ENCODE data around the gene GBP4. TPM values are rescaled to one million over a fixed set of nuclear protein-coding genes. Genes with fewer than 3 reads are reported as not detected.

The GBP4 gene
- total RNA-seq, 4 donors from 2014 or later: 2.5 to 11.0 (median 8.7) TPM

DNA sequence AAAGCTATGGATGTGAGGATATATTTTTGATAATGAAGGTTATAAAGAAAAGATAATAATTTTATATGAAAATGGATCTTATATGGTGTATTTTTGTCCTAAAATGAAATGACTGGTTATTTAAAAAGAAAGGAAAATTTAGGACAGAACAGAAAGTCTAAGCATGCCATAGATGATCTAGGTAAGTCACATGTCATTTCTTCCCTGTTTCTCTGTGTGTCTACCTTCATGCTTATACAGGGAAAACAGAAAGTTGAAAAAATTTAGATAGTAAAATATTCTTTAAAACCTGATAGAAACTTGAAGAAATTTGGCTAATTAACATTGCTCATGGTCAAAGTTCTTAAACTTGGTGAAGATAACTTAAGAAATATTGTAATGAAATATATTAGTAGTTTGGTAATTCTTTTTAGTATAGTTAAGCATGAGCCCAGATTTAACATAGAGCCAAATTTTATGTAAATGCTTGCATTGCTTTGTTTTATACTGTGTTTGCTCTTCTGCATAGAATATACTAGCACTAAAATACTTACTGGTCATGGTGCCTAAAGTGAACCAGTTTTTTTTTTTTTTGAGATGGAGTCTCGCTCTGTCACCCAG, 12.4 kb upstream of the GBP4 start:
- Histone ChIP-seq H3K9me3 (no peaks in the 10 kb centered on the region), H3K27me3 (no peaks in the 10 kb centered on the region), H3K27ac (no peak overlapping the region), H3K4me1 (no peaks in the 10 kb centered on the region), H3K4me3 (replicated peaks in 1 of 3) (no peak overlapping the region), H3K36me3 (no peaks in the 10 kb centered on the region)
- intact Hi-C loops (cut with DNase I): no loop called here
- WGBS, 2 donors: 86 to 100% methylated on average over 1 of the region's 1 CpG
- no peak for DNase-seq
- TF ChIP-seq, protein P1, sequence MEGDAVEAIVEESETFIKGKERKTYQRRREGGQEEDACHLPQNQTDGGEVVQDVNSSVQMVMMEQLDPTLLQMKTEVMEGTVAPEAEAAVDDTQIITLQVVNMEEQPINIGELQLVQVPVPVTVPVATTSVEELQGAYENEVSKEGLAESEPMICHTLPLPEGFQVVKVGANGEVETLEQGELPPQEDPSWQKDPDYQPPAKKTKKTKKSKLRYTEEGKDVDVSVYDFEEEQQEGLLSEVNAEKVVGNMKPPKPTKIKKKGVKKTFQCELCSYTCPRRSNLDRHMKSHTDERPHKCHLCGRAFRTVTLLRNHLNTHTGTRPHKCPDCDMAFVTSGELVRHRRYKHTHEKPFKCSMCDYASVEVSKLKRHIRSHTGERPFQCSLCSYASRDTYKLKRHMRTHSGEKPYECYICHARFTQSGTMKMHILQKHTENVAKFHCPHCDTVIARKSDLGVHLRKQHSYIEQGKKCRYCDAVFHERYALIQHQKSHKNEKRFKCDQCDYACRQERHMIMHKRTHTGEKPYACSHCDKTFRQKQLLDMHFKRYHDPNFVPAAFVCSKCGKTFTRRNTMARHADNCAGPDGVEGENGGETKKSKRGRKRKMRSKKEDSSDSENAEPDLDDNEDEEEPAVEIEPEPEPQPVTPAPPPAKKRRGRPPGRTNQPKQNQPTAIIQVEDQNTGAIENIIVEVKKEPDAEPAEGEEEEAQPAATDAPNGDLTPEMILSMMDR (IDR thresholded peaks at IDR 0.05): no peak

DNA sequence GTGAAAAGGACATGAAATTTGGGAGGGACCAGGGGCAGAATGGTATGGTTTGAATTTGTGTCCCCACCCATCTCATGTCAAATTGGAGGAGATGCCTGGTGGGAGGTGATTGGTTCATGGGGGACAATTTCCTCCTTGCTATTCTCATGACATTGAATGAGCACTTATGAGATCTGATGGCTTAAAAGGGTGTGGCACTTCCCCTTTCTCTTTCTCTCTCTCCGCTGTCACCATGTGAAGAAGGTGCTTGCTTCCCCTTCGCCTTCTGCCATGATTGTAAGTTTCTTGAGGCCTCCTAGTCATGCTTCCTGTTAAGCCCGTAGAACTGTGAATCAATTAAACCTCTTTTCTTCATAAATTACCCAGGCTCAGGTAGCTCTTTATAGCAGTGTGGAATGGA, 7.6 kb upstream of the GBP4 start:
- H3K27ac ChIP-seq: no peak overlapping the region
- no peak for DNase-seq
- H3K4me1 ChIP-seq: no peaks in the 10 kb centered on the region
- intact Hi-C loops (cut with DNase I): no loop called here
- H3K9me3 ChIP-seq: no peaks in the 10 kb centered on the region
- WGBS, 2 donors: 90 to 93% methylated on average over 3 of the region's 3 CpGs
- no peaks in the 10 kb centered on the region for H3K27me3 ChIP-seq
- no peak overlapping the region for H3K4me3 ChIP-seq (replicated peaks in 1 of 3)
- H3K36me3 ChIP-seq: no peaks in the 10 kb centered on the region
- no peak for TF ChIP-seq POLR2A (IDR thresholded peaks at IDR 0.05)
- TF ChIP-seq, protein P1 (IDR thresholded peaks at IDR 0.05): no peak

DNA sequence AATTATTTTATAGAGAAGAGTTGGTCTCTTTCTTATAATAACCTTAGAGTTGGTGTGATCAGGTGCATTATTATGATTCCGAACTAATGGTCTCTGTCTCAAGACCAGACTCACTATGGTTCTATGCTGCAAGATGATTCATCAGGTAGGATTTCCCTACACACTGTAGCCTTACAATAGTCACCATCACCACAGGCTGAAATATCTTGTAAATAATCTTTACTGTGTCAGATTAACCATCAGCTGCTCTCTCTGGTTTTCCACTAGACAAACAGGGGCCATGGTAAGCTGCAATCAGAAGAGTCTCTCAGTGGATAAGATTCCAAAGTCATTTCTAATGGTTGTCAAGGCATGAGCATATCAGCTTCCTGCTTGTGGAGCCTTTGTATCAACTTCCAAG, 4.4 kb upstream of the GBP4 start:
- 96 to 97% methylated on average over 1 of the region's 1 CpG for WGBS, 2 donors
- H3K27ac ChIP-seq: no peak overlapping the region
- no peak overlapping the region for H3K4me3 ChIP-seq (replicated peaks in 1 of 3)
- intact Hi-C loops (cut with DNase I): no loop called here
- H3K36me3 ChIP-seq: no peaks in the 10 kb centered on the region
- H3K9me3 ChIP-seq: no peaks in the 10 kb centered on the region
- no peaks in the 10 kb centered on the region for H3K27me3 ChIP-seq
- TF ChIP-seq, protein P1 (IDR thresholded peaks at IDR 0.05): no peak
- TF ChIP-seq POLR2A (IDR thresholded peaks at IDR 0.05): no peak
- peaks cover 1 to 2% of the 10 kb centered on the region in 2 donors for H3K4me1 ChIP-seq
- DNase-seq: no peak

DNA sequence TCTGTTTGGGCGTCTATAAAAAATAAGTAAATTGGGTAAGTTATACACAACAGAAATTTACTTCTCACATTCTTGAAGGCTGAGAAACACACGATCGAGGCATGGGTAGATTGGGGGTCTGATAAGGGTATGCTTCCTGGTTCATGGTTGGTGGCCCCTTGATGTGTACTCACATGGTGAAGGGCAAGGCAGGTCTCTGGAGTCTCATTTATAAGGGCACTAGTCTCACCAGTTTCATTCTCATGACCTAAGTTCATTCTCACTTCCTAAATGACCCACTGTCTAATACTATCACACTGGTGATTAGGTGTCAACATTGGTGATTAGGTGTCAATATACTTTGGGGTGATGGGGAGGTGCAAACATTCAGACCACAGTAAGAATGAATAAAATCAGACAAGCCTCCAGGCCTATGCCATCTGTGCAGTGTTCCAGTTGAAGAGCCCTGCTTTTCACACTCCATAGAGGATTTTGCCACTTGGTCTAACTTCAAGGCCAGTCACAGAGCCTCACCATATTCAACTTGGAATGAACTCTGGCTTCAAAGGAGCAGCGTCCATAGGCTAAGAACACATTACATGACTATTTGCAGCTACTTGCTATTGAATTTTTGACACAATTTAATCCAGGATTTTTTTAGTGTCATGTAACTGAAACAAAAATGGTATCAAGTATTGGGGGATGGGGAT, 2.5 kb upstream of the GBP4 start:
- no peaks in the 10 kb centered on the region for H3K36me3 ChIP-seq
- H3K27ac ChIP-seq: no peak overlapping the region
- H3K4me1 ChIP-seq: peaks cover 8 to 9% of the 10 kb centered on the region in 2 donors
- no peaks in the 10 kb centered on the region for H3K9me3 ChIP-seq
- no peak for DNase-seq
- no peaks in the 10 kb centered on the region for H3K27me3 ChIP-seq
- TF ChIP-seq, protein P1 (IDR thresholded peaks at IDR 0.05): no peak
- TF ChIP-seq POLR2A (IDR thresholded peaks at IDR 0.05): no peak
- 85 to 87% methylated on average over 4 of the region's 4 CpGs for WGBS, 2 donors
- H3K4me3 ChIP-seq (replicated peaks in 1 of 3): no peak overlapping the region
- intact Hi-C loops (cut with DNase I): no loop called here

DNA sequence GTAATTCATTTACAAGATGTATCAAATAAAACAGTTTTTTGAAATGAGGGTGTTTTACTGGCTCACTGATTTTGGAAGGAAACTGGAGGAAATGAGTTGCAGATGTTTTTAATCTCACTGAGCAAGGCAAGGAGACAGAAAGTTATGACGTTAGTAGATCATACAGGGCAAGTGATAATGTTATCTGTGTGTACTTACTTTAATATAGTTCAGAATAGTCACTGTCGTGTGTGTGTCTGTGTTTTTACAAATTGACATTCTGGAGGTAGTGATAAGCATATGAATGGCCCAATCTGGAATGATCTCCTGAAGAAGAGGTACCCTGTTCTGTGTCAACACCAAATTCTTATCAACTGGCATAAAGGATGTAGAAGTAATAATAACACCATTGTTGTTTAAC, 1.9 kb upstream of the GBP4 start:
- 51 to 52% methylated on average over 2 of the region's 2 CpGs for WGBS, 2 donors
- Histone ChIP-seq H3K27me3 (no peaks in the 10 kb centered on the region), H3K27ac (no peak overlapping the region), H3K9me3 (no peaks in the 10 kb centered on the region), H3K4me1 (peaks cover 8 to 9% of the 10 kb centered on the region in 2 donors), H3K36me3 (no peaks in the 10 kb centered on the region), H3K4me3 (replicated peaks in 1 of 3) (no peak overlapping the region)
- TF ChIP-seq, protein P1 (IDR thresholded peaks at IDR 0.05): no peak
- TF ChIP-seq POLR2A (IDR thresholded peaks at IDR 0.05): no peak
- intact Hi-C loops (cut with DNase I): no loop called here
- no peak for DNase-seq
